Left ventricle myocardium superior (tissue), 1 donor: ENCODE measurements around the gene NFATC1. TPM values are rescaled to one million over a fixed set of nuclear protein-coding genes. Genes with fewer than 3 reads are reported as not detected.
A peak's percentile ranks its signal among the peaks of the same experiment; 100 is the strongest.

Source experiments
- ATAC-seq: fragments of 200-7000 bp; cut with Tn5 transposase; one replicate; pipeline ENCODE4 v1.9.1; 2020; ENCODE audit warnings: mild to moderate bottlenecking, moderate library complexity
- DNase-seq: peaks from one replicate; pipeline ENCODE4 v3.0.0-alpha.2; 2020
- intact Hi-C: fragments of 100-400 bp; cut with micrococcal nuclease; formaldehyde crosslinking; loops from one replicate; pipeline ENCODE4 v1.11.0; 2022
- long read RNA-seq: library from polyadenylated mRNA; unstranded; transcript quantifications from one replicate; pipeline ENCODE4 v2.0.0, GENCODE V29; 2021
- total RNA-seq: library from RNA; stranded (reverse); fragmentation: NEBNext Ultra II Directional; extraction: Animal tissue kit (Norgen Biotek cat#: 25700); gene quantifications from one replicate; pipeline ENCODE4 v1.2.1, GENCODE V29; 2021
- donor health status: DM: no; HTN: yes; CAD: no; lungs with severe emphysema.

Gene NFATC1
- 18.7 TPM for total RNA-seq
- long read RNA-seq, full-length matches to known transcripts = 5 of 31 reads
- long read RNA-seq, partial matches to known transcripts = 20 of 31 reads
- long read RNA-seq, other reads (novel, unspliced or antisense) = 6 of 31 reads

DNA sequence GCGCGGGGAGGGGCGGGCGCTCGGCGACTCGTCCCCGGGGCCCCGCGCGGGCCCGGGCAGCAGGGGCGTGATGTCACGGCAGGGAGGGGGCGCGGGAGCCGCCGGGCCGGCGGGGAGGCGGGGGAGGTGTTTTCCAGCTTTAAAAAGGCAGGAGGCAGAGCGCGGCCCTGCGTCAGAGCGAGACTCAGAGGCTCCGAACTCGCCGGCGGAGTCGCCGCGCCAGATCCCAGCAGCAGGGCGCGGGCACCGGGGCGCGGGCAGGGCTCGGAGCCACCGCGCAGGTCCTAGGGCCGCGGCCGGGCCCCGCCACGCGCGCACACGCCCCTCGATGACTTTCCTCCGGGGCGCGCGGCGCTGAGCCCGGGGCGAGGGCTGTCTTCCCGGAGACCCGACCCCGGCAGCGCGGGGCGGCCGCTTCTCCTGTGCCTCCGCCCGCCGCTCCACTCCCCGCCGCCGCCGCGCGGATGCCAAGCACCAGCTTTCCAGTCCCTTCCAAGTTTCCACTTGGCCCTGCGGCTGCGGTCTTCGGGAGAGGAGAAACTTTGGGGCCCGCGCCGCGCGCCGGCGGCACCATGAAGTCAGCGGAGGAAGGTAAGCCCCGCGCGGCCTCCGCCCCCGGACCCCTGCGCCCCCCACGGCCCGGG lies at the start of gene NFATC1:
Gene NFATC1 (plus strand): TSS at position 170 of the 644 bp plus-strand sequence. CDS start 295 bp downstream, at position 465.
- intact Hi-C loops = no loop called here
- peak; percentile 91 for DNase-seq
- peak; percentile 58 for ATAC-seq

DNA sequence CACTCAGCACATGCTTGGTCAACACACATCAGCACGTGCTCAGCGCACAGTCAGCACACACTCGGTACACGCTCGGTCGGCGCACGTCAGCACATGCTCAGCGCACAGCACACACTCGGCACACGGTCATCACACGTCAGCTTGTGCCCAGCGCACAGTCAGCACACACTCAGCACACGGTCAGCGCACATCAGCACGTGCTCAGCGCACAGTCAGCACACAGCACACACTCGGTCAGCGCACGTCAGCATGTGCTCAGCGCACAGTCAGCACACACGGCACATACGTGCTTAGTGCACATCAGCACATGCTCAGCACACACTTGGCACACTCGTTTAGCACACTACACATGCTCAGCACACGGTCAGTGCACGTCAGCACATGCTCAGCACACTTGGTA lies 49.7 kb upstream of the NFATC1 start:
- no peak for ATAC-seq
- intact Hi-C loops = no loop called here

DNA sequence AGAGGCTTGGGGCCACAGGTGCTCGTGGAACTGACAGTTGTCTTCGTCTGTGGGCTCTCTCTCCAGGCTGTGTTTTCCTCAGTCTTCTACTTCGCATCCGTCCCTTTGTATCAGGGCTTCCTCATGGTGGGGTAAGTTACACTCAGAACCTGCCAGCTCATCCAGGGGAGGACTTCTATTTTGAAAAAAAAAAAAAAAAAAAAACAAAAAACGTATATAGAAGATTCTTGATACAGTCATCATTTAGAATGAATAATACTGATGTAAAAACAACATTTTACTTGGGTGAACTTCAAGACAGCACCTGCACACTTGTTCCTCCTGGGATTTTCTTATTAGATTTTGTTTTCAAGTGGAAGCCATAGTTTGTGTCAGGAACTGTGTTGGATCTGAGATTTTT lies 47.7 kb upstream of the NFATC1 start:
- ATAC-seq = no peak
- DNase-seq = no peak
- intact Hi-C loops = no loop called here

More for the DNA sequence above, 49.7 kb upstream of the NFATC1 start:
- DNase-seq = no peak

DNA sequence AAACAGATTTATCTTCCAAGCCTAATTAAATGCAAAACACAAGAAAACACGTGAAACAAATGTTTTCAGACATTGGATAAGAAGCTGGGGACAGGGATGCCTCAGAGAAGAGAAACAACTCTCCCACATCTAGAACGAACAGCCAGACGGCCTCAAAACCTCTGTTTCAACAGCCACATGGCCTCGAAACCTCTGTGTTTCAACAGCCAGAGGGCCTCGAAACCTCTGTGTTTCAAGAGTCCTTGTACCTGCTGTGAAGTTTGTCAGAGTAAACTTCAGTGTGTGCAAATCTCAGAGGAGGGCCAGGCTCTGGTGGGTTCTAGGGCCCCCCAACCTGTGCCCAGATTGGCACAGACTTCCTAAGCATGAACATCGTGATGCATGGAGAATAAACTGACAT lies 43.3 kb upstream of the NFATC1 start:
- DNase-seq (no peak), ATAC-seq (no peak)
- intact Hi-C loops = no loop called here

DNA sequence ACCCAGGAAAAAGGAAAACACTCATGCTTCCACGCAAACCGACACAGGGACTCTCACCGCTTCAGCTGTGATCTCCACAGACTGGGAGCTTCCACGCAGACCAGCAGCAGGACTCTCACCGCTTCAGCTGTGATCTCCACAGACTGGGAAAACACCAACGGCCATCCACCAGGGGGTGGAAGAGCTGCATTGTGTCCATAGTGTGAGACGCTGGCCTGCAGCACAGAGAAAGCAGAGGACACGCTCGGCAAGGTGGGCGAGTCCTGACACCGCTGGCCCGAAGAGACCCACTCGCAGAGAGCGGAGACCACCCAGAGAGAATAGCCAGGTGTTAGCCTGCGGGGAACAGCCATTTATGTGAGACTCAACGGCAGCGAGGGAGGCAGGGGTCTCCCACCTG lies 42.5 kb upstream of the NFATC1 start:
- intact Hi-C loops = no loop called here
- DNase-seq (no peak), ATAC-seq (no peak)

DNA sequence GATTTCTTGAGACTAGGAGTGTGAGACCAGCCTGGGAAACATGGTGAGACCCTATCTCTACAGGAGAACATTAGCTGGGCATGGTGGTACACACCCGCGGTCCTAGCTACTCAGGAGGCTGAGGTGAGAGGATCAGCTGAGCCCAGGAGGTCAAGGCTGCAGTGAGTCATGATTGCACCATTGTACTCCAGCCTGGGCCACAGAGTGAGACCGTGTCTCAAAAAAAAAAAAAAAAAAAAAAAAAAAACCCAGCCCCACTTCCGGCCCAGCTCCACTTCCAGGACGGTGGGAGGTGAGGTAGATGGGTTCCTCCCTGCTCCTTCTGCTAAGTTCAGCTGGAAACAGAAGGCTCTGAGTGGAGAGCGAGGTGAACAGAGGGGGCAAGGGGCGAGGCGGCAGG lies 41.4 kb upstream of the NFATC1 start:
- intact Hi-C loops = no loop called here
- ATAC-seq (no peak), DNase-seq (no peak)

DNA sequence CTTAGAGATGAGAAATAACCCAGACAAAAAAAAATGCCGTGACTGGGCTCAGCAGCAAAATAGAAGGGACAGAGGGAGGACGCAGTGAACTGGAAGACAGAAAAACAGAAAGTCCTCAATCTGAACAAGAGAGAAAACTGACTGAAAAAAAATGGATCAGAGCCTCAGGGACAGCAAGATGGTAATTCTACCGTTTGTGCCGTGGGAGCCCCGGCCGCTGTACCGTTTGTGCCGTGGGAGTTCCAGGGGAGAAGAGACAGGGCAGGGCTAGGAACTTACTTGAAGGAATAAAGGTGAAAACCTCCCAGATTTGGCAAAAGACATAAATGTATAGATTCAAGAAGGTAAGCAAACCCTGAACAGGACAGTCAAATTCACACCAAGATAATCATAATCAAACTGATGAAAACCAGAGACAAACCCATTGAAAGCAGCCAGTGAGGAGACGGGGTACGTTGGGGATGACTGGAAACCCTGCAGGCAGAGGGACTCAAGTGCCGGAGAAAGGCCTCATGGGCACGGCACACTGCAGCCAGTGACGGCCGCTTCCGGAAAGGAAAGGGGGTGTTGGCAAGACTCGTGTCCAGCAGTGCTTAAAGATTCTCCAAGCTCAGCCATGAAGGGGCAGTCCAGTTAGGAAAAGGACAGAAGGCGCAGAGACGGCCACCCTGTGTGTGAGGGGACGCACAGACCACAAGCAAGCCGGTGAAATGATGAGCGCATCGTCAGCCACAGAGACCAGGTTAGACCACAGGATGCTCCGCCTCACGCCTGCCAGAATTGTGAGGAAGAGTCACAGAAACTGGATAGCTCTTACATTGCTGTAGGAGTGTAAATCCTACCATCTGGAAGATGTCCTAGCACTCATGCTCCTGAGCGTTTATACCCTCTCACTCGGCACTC lies 40.0 kb upstream of the NFATC1 start:
- ATAC-seq (no peak), DNase-seq (no peak)
- intact Hi-C loops = no loop called here

DNA sequence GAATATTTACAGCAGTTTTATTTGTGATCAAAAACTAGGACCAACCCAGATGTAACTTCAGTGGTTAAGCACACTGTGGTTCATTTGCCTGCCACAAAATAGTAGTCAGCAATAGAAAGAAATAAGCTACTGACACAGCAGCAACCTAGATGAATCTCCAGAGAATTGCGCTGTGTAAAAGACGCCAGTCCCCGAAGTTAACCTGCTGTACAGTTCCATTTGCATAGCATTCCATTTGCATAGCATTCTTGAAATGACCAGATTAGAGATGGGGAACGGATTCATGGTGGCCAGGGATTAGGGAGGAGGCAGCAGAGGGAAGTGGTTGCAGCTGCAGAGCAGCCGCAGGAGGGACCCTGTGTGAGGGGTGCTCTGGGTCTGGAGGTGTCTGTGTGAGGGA lies 39.3 kb upstream of the NFATC1 start:
- intact Hi-C loops = no loop called here
- ATAC-seq (no peak), DNase-seq (no peak)

DNA sequence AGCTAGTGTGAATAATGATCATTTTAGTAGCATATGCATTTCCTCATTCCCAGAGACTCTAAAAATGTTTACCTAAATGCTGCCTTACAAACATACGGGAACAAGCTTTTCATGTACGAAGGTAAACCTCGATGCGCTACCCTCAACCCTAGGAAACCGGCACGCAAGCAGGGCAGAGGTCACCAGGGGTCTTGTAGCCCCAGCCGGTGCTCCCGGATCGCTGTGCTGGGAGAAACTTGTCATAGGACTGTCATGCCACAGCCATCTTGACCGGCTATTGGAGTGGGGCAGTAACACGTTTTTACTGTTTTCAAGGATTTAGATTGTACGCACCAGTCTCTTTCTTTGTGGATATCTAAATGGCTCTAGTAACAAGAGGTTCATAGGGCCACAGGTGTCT lies 34.8 kb upstream of the NFATC1 start:
- ATAC-seq (no peak), DNase-seq (no peak)
- intact Hi-C loops = no loop called here

DNA sequence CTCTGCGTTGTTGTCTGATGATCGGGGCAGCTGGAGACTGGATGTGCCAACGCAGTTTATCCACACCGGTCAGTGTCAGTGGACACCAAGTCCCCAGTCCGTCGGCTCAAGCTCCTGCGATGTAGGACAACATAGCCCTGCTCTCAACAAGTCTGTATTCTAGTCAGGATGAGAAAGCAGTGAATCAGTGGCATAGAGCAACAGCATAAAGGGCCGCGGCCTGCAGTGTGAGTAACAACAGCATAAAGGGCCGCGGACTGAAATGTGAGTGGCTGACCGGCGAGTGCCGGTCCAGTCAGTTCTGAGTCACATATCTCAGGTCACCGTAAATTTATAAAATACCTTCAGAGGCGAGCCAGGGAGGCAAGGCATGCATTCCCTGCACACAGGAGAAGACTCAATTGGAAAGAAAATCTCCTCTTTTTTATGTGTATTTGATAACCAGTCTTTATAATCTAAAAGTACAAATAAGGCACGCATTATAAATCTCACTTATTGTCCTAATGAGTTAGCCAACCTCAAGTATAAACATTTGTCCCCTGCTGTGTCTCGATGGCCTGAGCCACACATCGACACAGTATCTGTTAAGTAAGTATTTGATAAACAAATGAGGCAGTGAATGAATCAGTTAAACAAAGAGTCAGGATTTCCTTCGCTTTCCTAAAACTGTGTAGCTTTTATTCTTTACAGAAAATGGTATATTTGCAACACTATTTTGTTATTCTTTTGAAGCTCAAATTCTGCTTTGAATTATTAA lies 33.8 kb upstream of the NFATC1 start:
- ATAC-seq = no peak
- intact Hi-C loops = no loop called here
- no peak for DNase-seq

DNA sequence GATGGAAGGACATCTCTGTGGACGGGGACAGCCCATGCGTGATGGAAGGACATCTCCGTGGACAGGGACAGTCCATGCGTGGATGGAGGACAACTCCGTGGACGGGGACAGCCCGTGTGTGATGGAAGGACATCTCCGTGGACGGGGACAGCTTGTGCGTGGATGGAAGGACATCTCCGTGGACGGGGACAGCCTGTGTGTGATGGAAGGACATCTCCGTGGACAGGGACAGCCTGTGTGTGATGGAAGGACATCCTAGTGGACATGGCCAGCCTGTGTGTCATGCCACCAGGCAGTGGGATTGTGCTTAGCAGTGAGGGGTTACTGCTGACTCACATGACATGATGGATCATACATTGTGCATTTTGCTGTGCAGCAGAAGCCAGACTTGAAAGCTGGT lies 30.0 kb upstream of the NFATC1 start:
- DNase-seq (no peak), ATAC-seq (no peak)
- intact Hi-C loops = no loop called here

DNA sequence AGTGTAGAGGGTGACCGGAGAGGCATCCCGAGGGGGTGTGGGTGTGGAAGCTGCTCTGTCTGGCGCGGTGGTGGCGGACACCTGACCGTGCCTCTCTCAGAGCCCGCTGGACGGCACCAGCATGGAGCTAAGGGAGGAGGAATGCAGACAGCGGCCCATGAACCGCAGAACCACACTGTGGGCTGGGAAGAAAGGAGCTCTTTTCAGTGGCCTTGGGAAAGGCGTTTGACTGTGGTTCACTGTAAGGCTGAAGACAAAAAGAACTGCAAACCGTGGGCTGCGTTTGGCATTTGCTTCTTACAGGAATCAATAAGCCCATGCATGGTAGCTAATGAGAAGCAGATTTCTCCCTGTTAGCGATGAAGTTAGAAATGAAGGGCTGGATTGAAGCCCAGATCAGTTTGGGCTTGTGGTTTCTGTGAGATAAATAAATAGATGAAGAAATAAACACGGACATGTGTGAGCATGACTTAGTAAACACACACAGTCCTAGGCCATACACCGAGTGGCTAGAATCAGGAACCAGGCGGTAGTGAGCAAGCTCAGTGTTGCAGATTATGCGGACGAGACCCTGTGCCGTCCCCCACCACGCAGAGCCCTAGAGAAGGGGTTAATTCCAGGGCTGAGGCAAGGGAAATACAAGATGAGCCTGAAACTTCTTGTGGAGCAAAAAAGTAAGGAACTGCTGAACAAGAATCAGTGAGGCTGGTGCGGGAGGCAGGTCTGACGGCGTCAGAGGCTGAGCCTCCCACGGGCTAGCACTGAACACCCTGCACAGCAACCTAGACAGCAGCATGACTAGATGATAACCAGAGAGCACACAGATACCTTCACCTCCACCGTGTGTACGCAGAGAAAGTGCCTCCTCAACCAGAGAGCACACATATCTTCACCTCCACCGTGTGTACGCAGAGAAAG lies 29.3 kb upstream of the NFATC1 start:
- ATAC-seq = no peak
- intact Hi-C loops = no loop called here
- DNase-seq = no peak

DNA sequence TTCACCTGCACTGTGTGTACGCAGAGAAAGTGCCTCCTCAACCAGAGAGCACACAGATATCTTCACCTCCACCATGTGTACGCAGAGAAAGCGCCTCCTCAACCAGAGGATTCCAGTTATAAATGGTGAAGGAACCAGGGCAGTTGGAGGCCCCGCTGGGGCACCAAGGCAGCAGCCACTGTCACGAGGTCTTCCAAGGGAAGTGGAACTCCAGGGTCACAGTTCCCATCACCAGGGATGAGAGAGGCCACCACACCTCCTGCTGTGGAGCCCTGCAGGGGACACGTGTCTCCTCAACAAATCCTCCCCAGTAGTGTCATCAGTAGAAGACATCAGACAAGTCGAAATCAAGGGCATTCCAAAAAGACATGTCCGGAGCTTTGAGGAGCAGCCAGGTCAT lies 28.2 kb upstream of the NFATC1 start:
- intact Hi-C loops = no loop called here
- no peak for DNase-seq
- ATAC-seq = no peak

DNA sequence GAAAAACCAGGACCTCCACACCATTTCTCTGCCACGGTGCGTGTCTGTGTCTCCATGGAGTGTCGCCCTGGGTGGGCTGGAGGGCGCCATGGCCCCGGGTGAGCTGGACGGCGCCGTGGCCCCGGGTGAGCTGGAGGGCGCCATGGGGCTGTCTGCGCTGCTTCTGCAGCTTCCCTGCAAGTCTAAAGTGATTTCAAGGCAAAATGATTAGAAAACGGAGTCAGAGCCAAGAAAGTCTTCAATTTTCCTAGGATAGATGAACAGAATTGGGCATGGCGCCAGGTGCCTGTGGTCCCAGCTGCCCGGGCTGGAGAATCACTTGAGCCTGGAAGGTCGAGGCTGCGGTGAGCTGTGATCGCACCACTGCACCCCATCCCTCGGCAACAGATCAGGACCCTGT lies 27.7 kb upstream of the NFATC1 start:
- intact Hi-C loops = no loop called here
- ATAC-seq (no peak), DNase-seq (no peak)

DNA sequence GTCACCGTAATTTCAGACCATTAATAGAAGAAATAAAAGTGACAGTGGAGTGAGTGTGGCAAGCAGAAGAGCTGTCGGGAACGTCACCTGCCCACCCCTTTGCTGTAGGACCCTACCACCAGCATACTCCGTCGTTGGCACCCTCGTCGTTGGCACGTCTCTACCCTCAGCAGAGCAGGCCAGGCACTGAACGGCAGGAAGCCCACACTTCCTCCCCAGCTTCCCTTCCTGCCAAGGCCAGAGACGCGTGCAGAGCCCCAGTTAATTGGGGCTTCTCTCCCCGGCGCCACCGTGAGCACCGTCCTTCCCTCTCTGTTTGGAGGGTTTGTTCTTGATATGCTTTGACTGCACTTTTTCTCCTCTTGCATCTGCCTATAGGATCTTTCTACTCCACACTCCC lies 27.0 kb upstream of the NFATC1 start:
- intact Hi-C loops = no loop called here
- DNase-seq = no peak
- no peak for ATAC-seq

DNA sequence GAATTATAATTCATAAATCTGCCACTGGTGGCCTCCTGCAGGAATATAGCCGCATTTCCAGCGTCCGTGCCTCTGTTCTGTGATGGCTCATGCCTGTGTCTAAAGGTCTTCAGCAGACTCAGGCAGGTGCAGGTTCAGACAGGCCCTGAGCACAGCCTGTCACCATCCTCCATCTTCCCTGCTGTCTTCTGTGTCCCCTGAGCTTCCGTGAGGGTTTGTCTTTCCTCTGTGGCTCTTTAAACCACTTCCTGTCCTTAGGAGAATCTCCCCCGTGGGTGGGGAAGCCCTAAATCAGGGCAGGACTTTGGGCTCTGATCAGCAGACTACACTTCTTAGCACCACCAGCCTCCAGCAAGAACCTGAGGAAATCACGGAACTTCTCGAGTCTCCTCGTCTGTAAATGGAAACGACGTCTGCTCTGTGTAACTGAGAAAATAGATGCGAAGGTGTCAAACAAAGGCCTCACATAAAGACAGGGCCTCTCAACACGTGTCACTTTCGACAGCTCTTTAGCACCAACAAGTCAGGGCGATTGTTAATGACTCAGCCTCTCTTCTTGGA lies 24.1 kb upstream of the NFATC1 start:
- ATAC-seq = no peak
- DNase-seq = no peak
- intact Hi-C loops = no loop called here

DNA sequence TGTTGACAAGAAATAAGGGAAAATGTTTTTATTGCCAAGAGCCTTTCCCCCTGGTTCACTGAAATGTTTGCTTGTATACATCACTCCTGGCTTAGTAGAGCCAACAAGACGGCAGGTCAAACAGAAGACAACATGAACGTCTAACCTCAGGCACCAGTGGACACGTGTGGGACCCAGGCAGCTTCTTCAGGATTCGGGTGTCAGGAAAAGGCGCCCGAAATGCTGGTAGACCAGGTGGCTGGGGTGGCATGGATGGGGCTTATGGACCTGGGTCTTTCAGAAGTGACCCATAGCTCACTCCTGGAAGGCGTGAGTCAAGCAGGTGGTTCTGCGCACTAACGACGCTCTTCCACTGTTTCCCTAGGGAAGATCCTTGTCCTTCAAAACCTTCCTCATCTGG lies 23.3 kb upstream of the NFATC1 start:
- intact Hi-C loops = no loop called here
- no peak for DNase-seq
- no peak for ATAC-seq

DNA sequence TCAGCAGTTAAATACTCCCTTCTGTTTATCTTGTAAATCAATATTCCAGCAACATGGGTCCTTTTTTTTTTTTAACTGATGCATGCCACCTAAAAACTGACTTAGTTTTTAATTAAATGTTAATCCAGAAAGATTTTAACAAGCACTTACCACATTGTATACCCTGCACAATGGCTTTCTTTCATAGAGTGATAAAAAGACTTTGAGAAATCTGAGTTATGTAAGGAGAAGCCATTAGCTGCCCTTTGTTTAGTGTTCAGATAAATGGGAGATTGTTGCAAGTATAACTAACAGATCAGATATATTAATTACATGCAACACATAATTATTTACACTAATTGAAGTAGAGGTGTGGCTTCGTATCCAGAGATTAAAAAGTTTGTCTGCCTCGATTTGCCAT lies 22.7 kb upstream of the NFATC1 start:
- DNase-seq = no peak
- intact Hi-C loops = no loop called here
- ATAC-seq = no peak

DNA sequence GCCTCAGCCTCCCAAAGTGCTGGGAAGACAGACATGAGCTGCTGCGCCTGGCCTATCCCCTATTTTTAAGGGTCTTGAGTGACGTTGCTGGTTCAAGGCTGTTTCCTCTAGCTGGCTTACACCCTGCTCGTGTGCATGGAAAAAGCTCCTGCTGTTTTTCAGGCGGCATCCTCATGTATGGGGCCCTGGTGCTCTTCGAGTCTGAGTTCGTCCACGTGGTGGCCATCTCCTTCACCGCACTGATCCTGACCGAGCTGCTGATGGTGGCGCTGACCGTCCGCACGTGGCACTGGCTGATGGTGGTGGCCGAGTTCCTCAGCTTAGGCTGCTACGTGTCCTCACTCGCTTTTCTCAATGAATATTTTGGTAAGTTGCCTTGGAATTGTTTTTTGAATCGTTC lies 22.0 kb upstream of the NFATC1 start:
- DNase-seq (no peak), ATAC-seq (no peak)
- intact Hi-C loops = no loop called here
